Fibroblast of lung (primary cell): ENCODE data around the gene DCTN2. TPM values are rescaled to one million over a fixed set of nuclear protein-coding genes. Genes with fewer than 3 reads are reported as not detected.

Experiments used
- DNase-seq, 2 donors: peaks; one replicate each; pipeline versions ENCODE4 v3.0.0 to v3.0.0-alpha.2; 2010; ENCODE audit warnings: low read depth in 2 of 2
- H2AFZ ChIP-seq: 2 replicates; pipeline ENCODE4 v1.5.1; 2012; ENCODE audit warnings: low read length, control low read depth, inconsistent platforms
- H3K27ac ChIP-seq: 2 replicates; pipeline ENCODE4 v1.5.1; 2011; ENCODE audit warnings: low read length, control low read depth; ENCODE audit not compliant: insufficient read depth
- H3K27me3 ChIP-seq: 2 replicates; pipeline ENCODE4 v1.5.1; 2011; ENCODE audit warnings: mild to moderate bottlenecking, low read length; ENCODE audit not compliant: control insufficient read depth, insufficient read depth
- H3K36me3 ChIP-seq: 2 replicates; pipeline ENCODE4 v1.5.1; 2011; ENCODE audit warnings: low read length; ENCODE audit not compliant: control insufficient read depth, insufficient read depth
- H3K4me1 ChIP-seq: 2 replicates; pipeline ENCODE4 v1.5.1; 2011; ENCODE audit warnings: low read length; ENCODE audit not compliant: control insufficient read depth, insufficient read depth; ENCODE audit errors: extremely low read depth
- H3K4me2 ChIP-seq: 2 replicates; pipeline ENCODE4 v1.5.1; 2011; ENCODE audit warnings: low read length, control low read depth; ENCODE audit not compliant: insufficient read depth; ENCODE audit errors: extremely low read depth
- H3K4me3 ChIP-seq, 4 experiments: fragments of 200-600 bp in 1 of 4; sonication (generic) in 1 of 4; replicated peaks in 1 of 4; 2 replicates each; pipeline ENCODE4 v1.5.1; 2011 to 2016; ENCODE audit warnings: low read length in 4 of 4, low read depth in 3 of 4, mild to moderate bottlenecking in 3 of 4, control low read depth in 2 of 4, inconsistent platforms in 1 of 4, mixed read lengths in 1 of 4; ENCODE audit not compliant: insufficient read depth in 1 of 4; ENCODE audit errors: control extremely low read depth in 1 of 4
- H3K79me2 ChIP-seq: 2 replicates; pipeline ENCODE4 v1.5.1; 2012; ENCODE audit warnings: mild to moderate bottlenecking, low read length, inconsistent platforms; ENCODE audit not compliant: control insufficient read depth, insufficient read depth
- H3K9ac ChIP-seq: 2 replicates; pipeline ENCODE4 v1.5.1; 2011; ENCODE audit warnings: mild to moderate bottlenecking, low read length, control low read depth; ENCODE audit not compliant: insufficient read depth
- H3K9me3 ChIP-seq: 2 replicates; pipeline ENCODE4 v1.5.1; 2012; ENCODE audit warnings: low read depth, low read length; ENCODE audit not compliant: control insufficient read depth, insufficient read depth
- H4K20me1 ChIP-seq: 2 replicates; pipeline ENCODE4 v1.5.1; 2011; ENCODE audit warnings: low read length; ENCODE audit not compliant: control insufficient read depth, insufficient read depth; ENCODE audit errors: extremely low read depth
- EZH2 ChIP-seq: IDR thresholded peaks from 2 replicates; pipeline ENCODE4 v1.5.1; 2012; ENCODE audit warnings: low read length, control low read depth, mild to moderate bottlenecking; ENCODE audit errors: missing control alignments
- polyA plus RNA-seq, 2 donors: library from polyadenylated mRNA; depleted of rRNA in 1 of 2; stranded (reverse) in 1 of 2; unstranded in 1 of 2; fragments of >200 nt; gene quantifications; 2 replicates each; pipeline ENCODE4 v1.2.1, GENCODE V29; 2011 to 2012; ENCODE audit warnings: missing spikeins in 1 of 2
- total RNA-seq: library from RNA; depleted of rRNA; stranded (reverse); fragments of >200 nt; gene quantifications from 2 replicates; pipeline ENCODE4 v1.2.1, GENCODE V29; 2014
- TF ChIP-seq, protein P1 (sequence below), 2 donors: IDR thresholded peaks in 1 of 2; conservative IDR thresholded peaks in 1 of 2; 1 replicate in 1 of 2; 2 replicates in 1 of 2; pipeline ENCODE4 v1.5.1; 2011 to 2012; ENCODE audit warnings: low read length in 2 of 2, control low read depth in 1 of 2, inconsistent platforms in 1 of 2, low read depth in 1 of 2, mild to moderate bottlenecking in 1 of 2

Gene DCTN2
- total and polyA plus RNA-seq, 2 donors (not counting 1 experiment from before 2014, with no cell fraction given), result 101 to 211 TPM

GRCh38 chr12:57531836-57532235 is 15.2 kb downstream of the DCTN2 start:
- no peak for TF ChIP-seq EZH2
- TF ChIP-seq, protein P1, sequence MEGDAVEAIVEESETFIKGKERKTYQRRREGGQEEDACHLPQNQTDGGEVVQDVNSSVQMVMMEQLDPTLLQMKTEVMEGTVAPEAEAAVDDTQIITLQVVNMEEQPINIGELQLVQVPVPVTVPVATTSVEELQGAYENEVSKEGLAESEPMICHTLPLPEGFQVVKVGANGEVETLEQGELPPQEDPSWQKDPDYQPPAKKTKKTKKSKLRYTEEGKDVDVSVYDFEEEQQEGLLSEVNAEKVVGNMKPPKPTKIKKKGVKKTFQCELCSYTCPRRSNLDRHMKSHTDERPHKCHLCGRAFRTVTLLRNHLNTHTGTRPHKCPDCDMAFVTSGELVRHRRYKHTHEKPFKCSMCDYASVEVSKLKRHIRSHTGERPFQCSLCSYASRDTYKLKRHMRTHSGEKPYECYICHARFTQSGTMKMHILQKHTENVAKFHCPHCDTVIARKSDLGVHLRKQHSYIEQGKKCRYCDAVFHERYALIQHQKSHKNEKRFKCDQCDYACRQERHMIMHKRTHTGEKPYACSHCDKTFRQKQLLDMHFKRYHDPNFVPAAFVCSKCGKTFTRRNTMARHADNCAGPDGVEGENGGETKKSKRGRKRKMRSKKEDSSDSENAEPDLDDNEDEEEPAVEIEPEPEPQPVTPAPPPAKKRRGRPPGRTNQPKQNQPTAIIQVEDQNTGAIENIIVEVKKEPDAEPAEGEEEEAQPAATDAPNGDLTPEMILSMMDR (conservative IDR thresholded peaks at IDR 0.05 in 1 of 2, IDR thresholded peaks at IDR 0.05 in 1 of 2; ENCODE audit: low read depth in 1 of 2, low read length in 2 of 2), result no peak
- Histone ChIP-seq H3K4me1 (no peaks in the 10 kb centered on the region), H2AFZ (no peak overlapping the region), H4K20me1 (no peaks in the 10 kb centered on the region), H3K4me3 (no peak overlapping the region), H3K27ac (no peak overlapping the region), H3K36me3 (peaks cover 26% of the 10 kb centered on the region), H3K9me3 (no peaks in the 10 kb centered on the region), H3K9ac (no peak overlapping the region), H3K4me2 (no peak overlapping the region), H3K79me2 (no peaks in the 10 kb centered on the region), H3K27me3 (no peaks in the 10 kb centered on the region)
- no peak for DNase-seq

DNA sequence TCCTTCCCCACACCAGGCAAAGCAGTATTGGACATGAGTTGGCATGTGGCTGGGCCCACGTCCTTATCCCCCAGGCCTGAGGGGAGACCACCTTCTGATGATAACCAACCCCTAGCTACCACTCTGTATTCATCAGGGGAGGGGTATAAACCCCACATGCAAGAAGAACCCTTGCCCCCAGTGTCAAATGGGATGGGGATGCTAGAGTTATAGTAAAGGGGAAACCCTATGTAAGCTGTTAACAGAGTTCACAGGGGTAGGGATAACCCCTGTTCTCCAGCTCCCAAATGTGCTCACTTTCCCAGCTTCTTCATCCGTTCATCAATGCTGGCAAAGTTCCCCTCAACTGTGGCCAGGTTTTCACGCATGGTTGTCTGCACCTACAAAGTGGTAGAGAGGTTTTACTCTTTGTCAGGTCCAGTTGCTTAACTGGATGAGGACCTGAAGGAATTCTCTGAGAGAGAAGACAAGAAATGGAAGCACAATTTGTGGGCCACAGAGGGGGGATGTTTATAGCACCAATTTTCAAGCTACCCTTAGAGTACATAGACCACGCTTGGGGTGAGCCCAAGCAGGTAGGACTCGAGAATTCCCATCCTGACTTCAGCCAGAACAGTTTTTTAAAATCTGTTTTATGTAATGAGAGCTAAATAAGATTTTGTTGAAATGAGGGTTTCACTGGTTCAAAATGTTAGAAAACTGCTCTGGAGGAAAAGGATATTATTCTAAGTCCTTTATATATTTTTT is 16.4 kb downstream of the DCTN2 start:
- no peak for DNase-seq
- H3K4me3 ChIP-seq, result no peak overlapping the region
- no peak overlapping the region for H2AFZ ChIP-seq
- H3K27me3 ChIP-seq, result no peaks in the 10 kb centered on the region
- no peaks in the 10 kb centered on the region for H4K20me1 ChIP-seq
- H3K79me2 ChIP-seq, result no peaks in the 10 kb centered on the region
- H3K9ac ChIP-seq, result no peak overlapping the region
- no peak for TF ChIP-seq EZH2
- TF ChIP-seq, protein P1 (conservative IDR thresholded peaks at IDR 0.05 in 1 of 2, IDR thresholded peaks at IDR 0.05 in 1 of 2; ENCODE audit: low read depth in 1 of 2, low read length in 2 of 2), result no peak
- peaks cover 26% of the 10 kb centered on the region for H3K36me3 ChIP-seq
- no peak overlapping the region for H3K4me2 ChIP-seq
- H3K9me3 ChIP-seq, result no peaks in the 10 kb centered on the region
- H3K27ac ChIP-seq, result no peak overlapping the region
- H3K4me1 ChIP-seq, result no peaks in the 10 kb centered on the region

DNA sequence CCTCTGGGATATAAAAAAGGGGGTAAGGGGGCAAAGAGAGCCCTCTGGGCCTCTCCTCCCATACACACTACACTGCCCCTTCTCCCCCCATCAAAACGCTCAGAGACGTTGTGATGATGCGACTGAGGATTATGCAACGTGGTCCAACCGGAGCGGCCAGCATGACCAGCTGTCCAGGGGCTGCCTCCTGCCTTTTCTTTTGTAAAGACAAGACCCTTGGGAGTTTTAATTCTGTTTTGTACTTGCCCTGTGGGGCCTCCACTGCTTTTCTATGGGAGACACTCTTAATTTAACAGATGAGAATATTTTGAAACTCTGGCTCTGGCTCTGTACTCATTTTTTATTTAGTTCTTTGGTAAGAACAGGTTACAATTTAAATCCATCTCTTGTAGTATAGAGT is 17.2 kb downstream of the DCTN2 start:
- Histone ChIP-seq H3K36me3 (peaks cover 25% of the 10 kb centered on the region), H3K4me3 (no peak overlapping the region), H4K20me1 (no peaks in the 10 kb centered on the region), H2AFZ (no peak overlapping the region), H3K4me2 (no peak overlapping the region), H3K4me1 (no peaks in the 10 kb centered on the region), H3K9ac (no peak overlapping the region), H3K27ac (no peak overlapping the region), H3K9me3 (no peaks in the 10 kb centered on the region), H3K79me2 (peaks cover 4% of the 10 kb centered on the region), H3K27me3 (no peaks in the 10 kb centered on the region)
- TF ChIP-seq EZH2, result no peak
- TF ChIP-seq, protein P1 (conservative IDR thresholded peaks at IDR 0.05 in 1 of 2, IDR thresholded peaks at IDR 0.05 in 1 of 2; ENCODE audit: low read depth in 1 of 2, low read length in 2 of 2), result no peak
- no peak for DNase-seq
